RPMI8226 (cell line): ENCODE measurements around the gene PCDH11X.
"Not testable (repeated sequence)": the region's sequence is repeated elsewhere in the genome, so short reads cannot be mapped to it uniquely, and the experiment has no call there.

Source experiments
- DNase-seq: peaks from one replicate; pipeline ENCODE4 v3.0.0-alpha.2; 2015

Gene PCDH11X, protein sequence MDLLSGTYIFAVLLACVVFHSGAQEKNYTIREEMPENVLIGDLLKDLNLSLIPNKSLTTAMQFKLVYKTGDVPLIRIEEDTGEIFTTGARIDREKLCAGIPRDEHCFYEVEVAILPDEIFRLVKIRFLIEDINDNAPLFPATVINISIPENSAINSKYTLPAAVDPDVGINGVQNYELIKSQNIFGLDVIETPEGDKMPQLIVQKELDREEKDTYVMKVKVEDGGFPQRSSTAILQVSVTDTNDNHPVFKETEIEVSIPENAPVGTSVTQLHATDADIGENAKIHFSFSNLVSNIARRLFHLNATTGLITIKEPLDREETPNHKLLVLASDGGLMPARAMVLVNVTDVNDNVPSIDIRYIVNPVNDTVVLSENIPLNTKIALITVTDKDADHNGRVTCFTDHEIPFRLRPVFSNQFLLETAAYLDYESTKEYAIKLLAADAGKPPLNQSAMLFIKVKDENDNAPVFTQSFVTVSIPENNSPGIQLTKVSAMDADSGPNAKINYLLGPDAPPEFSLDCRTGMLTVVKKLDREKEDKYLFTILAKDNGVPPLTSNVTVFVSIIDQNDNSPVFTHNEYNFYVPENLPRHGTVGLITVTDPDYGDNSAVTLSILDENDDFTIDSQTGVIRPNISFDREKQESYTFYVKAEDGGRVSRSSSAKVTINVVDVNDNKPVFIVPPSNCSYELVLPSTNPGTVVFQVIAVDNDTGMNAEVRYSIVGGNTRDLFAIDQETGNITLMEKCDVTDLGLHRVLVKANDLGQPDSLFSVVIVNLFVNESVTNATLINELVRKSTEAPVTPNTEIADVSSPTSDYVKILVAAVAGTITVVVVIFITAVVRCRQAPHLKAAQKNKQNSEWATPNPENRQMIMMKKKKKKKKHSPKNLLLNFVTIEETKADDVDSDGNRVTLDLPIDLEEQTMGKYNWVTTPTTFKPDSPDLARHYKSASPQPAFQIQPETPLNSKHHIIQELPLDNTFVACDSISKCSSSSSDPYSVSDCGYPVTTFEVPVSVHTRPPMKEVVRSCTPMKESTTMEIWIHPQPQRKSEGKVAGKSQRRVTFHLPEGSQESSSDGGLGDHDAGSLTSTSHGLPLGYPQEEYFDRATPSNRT (N-terminal part only)

DNA sequence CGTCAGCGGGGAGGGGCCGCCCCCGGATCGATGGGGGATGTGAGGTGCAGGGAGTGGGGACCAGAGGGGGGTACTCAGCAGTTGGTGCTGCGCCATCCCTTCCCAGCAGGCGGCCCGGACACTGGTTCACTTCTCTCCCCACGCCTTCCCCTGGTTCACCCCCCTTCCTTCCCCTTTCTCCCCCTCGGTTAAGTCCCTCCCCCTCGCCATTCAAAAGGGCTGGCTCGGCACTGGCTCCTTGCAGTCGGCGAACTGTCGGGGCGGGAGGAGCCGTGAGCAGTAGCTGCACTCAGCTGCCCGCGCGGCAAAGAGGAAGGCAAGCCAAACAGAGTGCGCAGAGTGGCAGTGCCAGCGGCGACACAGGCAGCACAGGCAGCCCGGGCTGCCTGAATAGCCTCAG, at the start of gene PCDH11X:
PCDH11X (plus strand) TSS at position 241 of the 400 bp plus-strand sequence. CDS start 56,130 bp downstream, outside the sequence.
- not testable (repeated sequence) for DNase-seq

- not testable (repeated sequence) for DNase-seq
Observed at GRCh38 chrX:91747446-91747845, 31.7 kb upstream of the PCDH11X start.

- DNase-seq = not testable (repeated sequence)
Observed at GRCh38 chrX:91753022-91753421, 26.2 kb upstream of the PCDH11X start.

DNA sequence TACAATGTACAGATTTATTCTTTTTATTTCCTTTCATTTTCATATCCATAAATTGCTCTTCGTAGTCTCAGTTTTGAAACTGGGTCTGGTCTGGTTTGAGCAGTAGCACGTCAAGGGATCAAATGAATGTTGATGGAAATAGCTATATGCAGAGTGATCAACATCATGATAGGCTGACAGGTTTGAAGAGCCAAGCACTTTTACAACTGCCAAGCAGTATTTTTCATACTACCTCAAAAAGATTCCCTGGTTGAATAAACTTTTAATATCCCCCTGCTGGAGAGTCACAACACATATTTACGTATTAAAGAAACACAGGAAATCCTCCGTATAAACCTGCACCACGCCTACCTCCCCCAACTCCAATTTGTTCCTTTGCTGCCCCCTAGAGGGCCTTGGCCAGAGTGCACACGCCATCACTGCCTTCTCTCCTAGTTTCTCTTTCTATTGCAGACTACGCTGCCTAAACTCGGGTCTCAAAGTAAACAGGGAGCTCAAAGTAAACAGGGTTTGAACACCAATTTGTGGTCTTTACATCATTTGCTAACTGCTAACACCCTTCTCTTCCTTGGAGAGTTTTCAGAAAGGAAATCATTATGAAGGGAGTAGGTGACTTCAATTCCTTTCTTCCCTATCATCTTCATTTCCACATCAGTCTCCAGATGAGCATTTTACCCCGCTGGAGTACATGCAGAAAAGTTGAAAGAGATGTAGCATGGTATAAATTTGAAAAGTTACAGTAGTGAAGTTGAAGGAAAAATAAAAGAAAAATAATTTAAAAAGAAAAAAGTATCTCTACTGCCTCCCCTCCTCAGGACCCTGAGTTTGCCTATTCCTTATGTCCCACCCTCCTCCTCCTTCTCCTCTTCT, 8.3 kb upstream of the PCDH11X start:
- peak; percentile 1 for DNase-seq

DNA sequence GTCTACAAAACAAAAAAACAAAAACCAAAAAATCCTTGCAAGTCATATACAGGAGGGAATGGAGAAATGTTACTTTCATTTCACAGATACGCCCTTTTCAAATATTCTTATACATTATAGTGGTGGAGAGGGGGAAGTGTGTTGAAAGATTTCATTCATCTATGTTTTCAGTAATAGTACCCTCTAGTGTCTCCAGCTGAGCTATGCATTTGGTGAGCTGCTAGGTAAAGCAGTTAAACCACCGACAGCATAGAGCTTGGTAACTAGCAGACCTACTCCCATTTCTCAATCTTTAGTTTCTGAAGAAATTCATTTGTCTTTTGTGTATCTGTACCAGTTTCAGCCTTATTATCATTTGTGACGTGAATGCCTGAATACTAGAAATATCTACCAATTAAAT, 5.2 kb upstream of the PCDH11X start:
- not testable (repeated sequence) for DNase-seq

GRCh38 chrX:91780008-91780407, 833 bp downstream of the PCDH11X start:
- not testable (repeated sequence) for DNase-seq

DNA sequence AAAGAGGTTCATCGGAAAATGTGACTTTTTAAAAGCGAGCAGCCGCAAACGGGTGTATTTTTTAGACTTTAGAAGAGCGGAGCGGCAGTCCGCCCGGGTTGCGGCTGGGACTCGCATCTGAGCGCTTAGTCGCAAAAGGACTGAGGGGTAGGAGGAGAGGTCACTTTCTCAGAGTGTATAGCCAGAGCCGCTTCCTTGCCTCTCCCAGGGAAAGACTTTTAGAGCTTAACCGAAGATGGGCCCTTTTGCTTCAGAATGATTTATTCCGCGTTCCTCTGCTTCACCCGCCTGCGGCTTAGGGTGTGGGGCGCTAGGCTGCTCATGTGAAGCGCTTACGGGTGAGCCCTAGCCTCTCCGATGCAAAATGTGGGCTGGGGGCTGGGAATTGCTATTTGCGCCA, 1.5 kb downstream of the PCDH11X start:
- DNase-seq = not testable (repeated sequence)

DNA sequence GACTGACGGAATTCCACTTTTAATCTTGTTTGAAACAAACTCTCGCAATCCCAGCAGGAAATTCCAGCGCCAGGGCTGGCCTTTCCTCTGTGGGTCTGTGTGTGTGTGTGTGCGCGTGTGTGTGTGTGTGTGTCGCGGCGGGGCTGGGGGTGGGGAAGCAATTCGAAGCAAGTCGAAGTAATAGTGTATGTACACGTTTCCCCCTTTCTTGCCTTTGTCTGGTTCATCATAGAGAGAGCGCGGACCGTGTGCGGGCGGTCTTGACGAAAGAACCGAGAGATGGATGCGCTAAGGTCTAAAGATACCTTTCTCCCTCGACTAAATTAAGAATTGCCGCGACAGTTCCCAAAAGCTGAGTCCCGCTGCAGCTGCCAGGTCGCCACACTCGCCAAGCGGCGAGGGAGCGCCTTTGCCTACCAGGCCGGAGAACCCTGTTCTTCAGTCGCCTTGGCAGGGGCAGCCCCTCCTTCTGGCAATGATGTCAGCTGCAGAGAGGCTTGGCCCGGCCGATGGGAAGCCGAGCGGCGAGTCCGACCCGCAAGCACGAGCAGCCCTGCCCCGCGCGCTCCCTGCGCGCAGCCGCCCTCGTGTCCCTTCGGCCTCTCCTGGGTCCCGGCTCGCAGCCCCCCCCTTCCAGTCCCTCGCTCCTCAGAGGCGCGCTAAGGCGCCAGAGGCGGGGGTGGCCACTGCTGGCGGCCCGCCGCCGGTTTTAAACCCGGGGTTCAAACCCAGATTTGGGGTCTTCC, 2.6 kb downstream of the PCDH11X start:
- not testable (repeated sequence) for DNase-seq

DNA sequence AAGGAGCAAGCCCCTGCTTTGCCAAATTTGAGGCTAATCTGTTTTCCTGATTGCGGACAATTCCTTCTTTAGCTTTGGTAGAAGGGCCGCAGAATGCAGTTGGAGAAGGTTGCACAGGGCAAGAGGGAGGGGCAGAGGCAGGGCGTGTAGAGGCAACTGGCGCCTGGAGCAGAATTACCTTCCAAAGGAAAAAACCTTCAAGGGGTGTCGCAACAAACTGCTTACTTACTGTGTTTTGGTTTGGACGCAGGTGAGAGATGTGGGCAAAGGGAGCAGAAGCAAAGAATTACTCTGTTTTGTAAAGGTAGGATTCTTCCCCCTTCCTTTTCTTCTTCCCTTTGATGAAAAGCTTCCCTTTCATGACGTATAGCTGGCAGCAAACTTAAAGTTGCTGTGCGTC, 3.6 kb downstream of the PCDH11X start:
- DNase-seq = not testable (repeated sequence)

DNA sequence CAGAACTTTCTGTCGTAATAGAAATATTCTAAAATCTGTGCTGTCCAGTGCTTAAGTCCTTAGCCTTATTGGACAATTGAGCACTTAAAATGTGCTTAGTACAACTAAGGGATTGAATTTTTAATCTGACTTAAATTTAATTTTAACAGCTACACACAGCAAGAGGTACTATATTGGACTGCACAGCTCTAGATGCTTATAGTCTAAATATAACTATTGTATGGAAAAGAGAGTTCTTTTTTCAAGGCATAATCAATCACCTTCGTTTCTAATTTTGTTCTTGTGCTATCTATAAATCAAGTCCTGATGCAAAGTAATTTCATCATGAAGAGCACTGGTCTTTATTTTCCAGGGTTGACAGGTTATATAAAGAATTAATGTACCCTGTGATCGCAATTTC, 38.4 kb downstream of the PCDH11X start:
- DNase-seq = not testable (repeated sequence)

GRCh38 chrX:91825321-91825720, 46.1 kb downstream of the PCDH11X start:
- not testable (repeated sequence) for DNase-seq
